ENCODE measurements around the gene NEK1.

Gene NEK1

DNA sequence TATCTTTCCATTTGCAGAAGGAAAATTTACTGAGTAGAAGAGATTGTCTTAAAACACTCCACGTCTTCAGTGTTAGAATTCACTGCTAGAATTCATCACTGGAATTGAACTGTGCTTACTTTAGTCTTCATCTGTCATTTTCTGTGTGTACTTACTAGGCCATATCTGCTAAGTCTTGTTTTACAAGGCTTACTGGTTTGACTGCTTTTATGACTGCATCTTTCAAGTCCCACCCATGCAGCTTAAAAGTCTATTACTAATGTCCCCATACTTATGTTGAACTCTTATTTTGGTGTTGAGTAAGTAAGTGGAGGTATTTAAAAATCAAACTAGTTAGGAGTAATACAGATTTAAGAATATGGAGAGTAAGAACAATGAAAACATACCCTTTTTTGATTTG, 22.6 kb upstream of the NEK1 start:
- no peak for DNase-seq
- peaks cover 6% of the 10 kb centered on the region; the same call in 1 of the 2 replicates for H3K36me3 ChIP-seq
- no peaks in the 10 kb centered on the region for H3K9me3 ChIP-seq
- 0 out of 2 replicates have a peak, but pooled peaks cover 5% of the 10 kb centered on the region for H3K4me1 ChIP-seq
- H3K27me3 ChIP-seq = no peaks in the 10 kb centered on the region
- H3K4me3 ChIP-seq (ENCODE audit: low read depth, low read length) = no peak overlapping the region
- TF ChIP-seq, protein P1, sequence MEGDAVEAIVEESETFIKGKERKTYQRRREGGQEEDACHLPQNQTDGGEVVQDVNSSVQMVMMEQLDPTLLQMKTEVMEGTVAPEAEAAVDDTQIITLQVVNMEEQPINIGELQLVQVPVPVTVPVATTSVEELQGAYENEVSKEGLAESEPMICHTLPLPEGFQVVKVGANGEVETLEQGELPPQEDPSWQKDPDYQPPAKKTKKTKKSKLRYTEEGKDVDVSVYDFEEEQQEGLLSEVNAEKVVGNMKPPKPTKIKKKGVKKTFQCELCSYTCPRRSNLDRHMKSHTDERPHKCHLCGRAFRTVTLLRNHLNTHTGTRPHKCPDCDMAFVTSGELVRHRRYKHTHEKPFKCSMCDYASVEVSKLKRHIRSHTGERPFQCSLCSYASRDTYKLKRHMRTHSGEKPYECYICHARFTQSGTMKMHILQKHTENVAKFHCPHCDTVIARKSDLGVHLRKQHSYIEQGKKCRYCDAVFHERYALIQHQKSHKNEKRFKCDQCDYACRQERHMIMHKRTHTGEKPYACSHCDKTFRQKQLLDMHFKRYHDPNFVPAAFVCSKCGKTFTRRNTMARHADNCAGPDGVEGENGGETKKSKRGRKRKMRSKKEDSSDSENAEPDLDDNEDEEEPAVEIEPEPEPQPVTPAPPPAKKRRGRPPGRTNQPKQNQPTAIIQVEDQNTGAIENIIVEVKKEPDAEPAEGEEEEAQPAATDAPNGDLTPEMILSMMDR (IDR thresholded peaks at IDR 0.05; ENCODE audit: low read depth, low read length) = no peak

DNA sequence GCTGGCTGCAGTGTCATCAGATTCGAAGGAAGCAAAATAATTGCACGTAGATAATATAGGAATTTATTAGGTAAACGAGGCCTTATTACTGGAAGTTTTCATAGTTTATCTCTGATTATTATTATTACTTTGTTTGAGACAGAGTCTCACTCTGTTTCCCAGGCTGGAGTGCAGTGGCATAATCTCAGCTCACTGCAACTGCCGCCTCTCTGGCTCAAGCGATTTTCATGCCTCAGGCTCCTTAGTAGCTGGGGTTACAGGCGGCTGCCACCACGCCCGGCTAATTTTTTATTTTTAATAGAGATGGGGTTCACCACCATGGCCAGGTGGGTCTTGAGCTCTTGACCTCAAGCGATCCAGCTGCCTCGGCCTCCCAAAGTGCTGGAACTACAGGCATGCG, 20.5 kb upstream of the NEK1 start:
- H3K4me1 ChIP-seq = peaks cover 9% of the 10 kb centered on the region; the same call in 1 of the 2 replicates
- H3K9me3 ChIP-seq = no peaks in the 10 kb centered on the region
- no peaks in the 10 kb centered on the region; the same call in none of the 2 replicates for H3K36me3 ChIP-seq
- no peak for DNase-seq
- TF ChIP-seq, protein P1 (IDR thresholded peaks at IDR 0.05; ENCODE audit: low read depth, low read length) = no peak
- H3K4me3 ChIP-seq (ENCODE audit: low read depth, low read length) = no peak overlapping the region
- H3K27me3 ChIP-seq = no peaks in the 10 kb centered on the region

DNA sequence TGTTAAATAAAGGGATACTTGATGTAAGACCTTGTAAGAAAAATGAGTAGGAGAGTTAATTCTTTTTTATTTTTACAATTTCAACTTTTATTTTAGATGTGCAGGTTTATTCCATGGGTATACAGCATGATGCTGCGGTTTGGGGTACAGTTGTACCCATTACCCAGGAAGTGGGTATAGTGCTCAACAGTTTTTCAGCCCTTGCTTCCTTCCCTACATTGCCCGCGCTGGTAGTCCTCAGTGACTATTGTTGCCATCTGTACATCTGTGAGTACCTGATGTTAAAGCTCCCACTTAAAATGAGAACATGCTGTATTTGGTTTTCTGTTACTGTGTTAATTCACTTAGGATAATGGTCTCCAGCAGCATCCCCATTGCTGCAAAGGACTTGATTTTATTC, 17.7 kb upstream of the NEK1 start:
- no peak for DNase-seq
- H3K36me3 ChIP-seq = no peaks in the 10 kb centered on the region; the same call in 1 of the 2 replicates

DNA sequence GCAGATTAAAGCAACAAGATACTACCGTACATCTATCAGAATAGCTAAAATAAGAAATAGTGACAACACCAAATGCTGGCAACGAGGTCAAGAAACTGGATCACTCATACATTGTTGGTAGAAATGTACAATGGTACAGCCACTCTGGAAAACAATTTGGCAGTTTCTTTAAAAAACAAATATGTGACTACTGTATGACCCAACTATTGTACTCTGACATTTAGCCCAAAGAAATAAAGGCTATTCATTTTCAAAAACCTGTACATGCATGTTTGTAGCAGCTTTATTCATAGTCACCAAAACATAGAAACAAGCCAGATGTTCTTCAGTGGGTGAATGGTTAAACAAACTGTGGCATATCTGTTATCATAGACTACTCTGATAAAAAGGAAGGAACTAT, 16.2 kb upstream of the NEK1 start:
- Histone ChIP-seq H3K9me3 (no peaks in the 10 kb centered on the region), H3K4me1 (peaks cover 24% of the 10 kb centered on the region), H3K36me3 (no peaks in the 10 kb centered on the region; the same call in 1 of the 2 replicates), H3K4me3 (ENCODE audit: low read depth, low read length) (no peak overlapping the region), H3K27me3 (no peaks in the 10 kb centered on the region)
- TF ChIP-seq, protein P1 (IDR thresholded peaks at IDR 0.05; ENCODE audit: low read depth, low read length) = no peak
- no peak for DNase-seq

More for the DNA sequence above, 17.7 kb upstream of the NEK1 start:
- no peak overlapping the region for H3K4me3 ChIP-seq (ENCODE audit: low read depth, low read length)
- H3K9me3 ChIP-seq = no peaks in the 10 kb centered on the region
- TF ChIP-seq, protein P1 (IDR thresholded peaks at IDR 0.05; ENCODE audit: low read depth, low read length) = no peak
- H3K4me1 ChIP-seq = peaks cover 29% of the 10 kb centered on the region
- H3K27me3 ChIP-seq = no peaks in the 10 kb centered on the region

DNA sequence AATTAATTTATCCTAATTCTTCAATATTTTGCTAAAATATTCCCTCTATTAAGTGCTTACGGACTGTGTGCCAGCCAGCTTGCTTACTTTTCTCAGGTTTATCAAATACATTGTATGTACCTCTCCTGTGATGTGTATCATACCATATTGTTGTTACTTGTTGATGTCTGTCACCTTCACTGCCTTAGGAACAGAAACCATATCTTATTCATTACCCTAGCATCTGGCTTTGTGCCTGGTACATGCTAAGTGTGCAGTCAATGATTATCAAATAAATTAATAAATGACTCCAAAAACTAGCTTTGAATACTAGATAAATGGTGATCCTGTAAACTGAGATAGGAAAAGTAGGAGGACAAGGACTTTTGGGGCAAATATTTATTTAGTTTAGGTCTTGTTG, 14.9 kb upstream of the NEK1 start:
- Histone ChIP-seq H3K4me1 (peaks cover 24% of the 10 kb centered on the region), H3K4me3 (ENCODE audit: low read depth, low read length) (no peak overlapping the region), H3K36me3 (no peaks in the 10 kb centered on the region; the same call in 1 of the 2 replicates), H3K9me3 (no peaks in the 10 kb centered on the region), H3K27me3 (no peaks in the 10 kb centered on the region)
- TF ChIP-seq, protein P1 (IDR thresholded peaks at IDR 0.05; ENCODE audit: low read depth, low read length) = no peak
- DNase-seq = no peak

DNA sequence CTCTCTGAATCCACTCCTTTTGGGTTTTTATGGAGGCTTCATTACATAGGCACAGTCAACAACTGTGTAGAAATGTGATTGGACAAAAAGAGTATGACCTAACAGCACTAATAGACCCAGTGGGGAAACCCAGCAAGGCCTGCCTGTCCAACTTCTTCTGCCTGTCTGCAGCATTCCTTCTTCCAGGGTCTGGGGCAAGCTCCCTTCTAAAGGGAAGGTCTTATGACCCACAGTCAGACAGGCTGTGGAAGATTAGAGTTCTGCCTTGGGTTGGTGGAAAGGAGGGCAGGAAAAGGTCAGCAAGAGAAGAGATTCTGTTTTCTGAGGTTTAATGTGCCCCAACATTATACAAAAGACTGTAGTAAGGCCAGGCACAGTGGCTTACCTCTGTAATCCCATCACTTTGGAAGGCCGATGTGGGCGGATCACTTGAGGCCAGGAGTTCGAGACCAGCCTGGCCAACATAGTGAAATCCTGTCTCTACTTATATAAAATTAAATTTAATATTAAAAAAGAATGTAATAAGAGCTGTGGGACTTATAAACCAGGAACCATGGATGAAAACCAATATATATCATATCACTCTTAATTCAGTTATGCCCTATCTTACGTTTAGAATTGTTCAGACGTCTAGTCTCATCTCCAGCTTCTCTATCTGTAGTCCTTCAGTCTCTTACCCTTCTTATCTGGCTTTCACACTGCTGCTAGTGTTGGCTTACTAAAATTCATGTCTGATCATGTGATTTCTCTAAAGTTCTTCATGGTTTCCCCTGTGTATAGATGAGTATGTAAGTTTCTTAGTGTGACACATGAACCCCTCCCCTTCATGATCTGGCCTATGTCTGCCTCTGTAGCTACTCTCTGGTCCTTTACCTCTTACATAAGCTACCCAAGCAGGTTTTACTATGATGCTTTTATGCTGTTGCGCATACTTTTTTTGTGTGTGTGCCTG, 14.2 kb upstream of the NEK1 start:
- H3K4me3 ChIP-seq (ENCODE audit: low read depth, low read length) = no peak overlapping the region
- TF ChIP-seq, protein P1 (IDR thresholded peaks at IDR 0.05; ENCODE audit: low read depth, low read length) = no peak
- H3K36me3 ChIP-seq = no peaks in the 10 kb centered on the region; the same call in 1 of the 2 replicates
- peaks cover 24% of the 10 kb centered on the region for H3K4me1 ChIP-seq
- no peaks in the 10 kb centered on the region for H3K27me3 ChIP-seq
- no peaks in the 10 kb centered on the region for H3K9me3 ChIP-seq
- DNase-seq = no peak

Measured in BE2C (cell line).